NCI-H526 (cell line): ENCODE measurements around the gene SYT12.

Source experiments
- DNase-seq, 2 experiments: peaks; one replicate each; lab custom pipeline; 2025; lab: John Stamatoyannopoulos, UW

The SYT12 gene

GRCh38 chr11:67055812-67056211 lies 32.9 kb downstream of the SYT12 start:
- no peak for DNase-seq

- DNase-seq = peak in 1 of 2 experiments; percentile 78
Measured at GRCh38 chr11:67056267-67057204, 33.6 kb downstream of the SYT12 start, which contains the start of gene RHOD. Gene RHOD, plus strand, starts transcription at chr11:67056847. Its CDS starts 56 bp downstream, at chr11:67056903.

DNA sequence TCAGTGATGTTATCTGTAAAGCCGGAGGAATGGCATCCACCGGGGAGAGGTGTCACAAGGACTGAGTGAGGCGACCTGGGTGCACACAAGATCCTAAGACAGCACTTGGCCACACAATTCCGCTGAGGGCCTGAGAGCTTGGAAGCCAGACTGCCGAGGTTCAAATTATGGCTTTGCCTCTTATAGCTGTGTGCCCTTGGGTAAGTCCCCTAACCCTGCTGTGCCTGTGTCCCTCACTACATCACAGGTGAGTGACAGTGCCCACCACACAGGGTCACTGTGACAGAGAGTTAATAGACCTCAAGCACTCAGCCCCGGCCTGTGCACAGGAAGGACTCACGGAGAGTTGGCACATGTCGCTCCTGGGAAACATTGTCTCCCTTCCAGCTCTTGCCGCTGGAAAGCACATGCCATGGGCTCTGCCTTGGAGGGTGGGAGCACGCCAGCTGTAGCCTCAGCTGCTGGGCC lies 34.3 kb downstream of the SYT12 start:
- no peak for DNase-seq

DNA sequence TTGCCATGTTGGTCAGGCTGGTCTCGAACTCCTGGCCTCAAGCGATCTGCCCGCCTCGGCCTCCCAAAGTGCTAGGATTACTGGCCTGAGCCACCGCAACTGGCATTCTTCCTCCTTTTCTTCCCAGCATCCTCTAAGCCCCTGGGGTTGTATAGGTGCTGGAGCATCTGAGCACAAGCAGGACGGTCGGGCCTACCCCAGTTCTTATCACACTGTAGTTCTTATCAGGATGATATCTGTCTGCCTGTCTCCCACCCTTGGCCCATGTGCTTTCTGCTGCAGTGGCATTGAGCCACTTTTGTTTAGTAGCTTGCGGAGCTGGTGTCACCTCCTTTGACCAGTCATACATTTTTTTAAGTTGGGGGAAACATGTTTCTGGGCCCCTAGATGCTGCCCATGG lies 35.6 kb downstream of the SYT12 start:
- DNase-seq = no peak

DNA sequence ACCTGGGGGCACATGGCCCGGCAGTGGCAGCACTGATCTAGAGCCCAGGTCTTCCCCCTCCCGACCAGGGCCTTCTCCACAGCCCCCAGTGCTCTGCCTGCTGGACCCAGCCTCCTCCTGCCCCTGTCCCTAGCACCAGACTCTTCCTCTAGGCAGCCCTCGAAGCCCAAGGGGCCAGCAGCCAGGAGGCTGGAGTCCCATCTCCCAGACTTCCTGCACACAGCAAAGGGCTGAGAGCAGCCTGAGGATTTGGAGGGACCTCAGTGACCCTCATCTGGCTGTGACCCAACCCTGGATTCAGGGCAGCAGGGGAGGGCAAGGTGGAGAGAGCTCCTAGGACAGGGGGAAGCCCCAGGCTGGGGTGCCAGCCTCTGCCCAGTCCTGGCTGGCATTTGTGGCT lies 36.7 kb downstream of the SYT12 start:
- no peak for DNase-seq

- no peak for DNase-seq
Measured at GRCh38 chr11:67060111-67060522, 37.2 kb downstream of the SYT12 start.

GRCh38 chr11:67062526-67063373 lies 39.8 kb downstream of the SYT12 start:
- DNase-seq = no peak

- no peak for DNase-seq
Measured at GRCh38 chr11:67066333-67066709, 43.4 kb downstream of the SYT12 start.

DNA sequence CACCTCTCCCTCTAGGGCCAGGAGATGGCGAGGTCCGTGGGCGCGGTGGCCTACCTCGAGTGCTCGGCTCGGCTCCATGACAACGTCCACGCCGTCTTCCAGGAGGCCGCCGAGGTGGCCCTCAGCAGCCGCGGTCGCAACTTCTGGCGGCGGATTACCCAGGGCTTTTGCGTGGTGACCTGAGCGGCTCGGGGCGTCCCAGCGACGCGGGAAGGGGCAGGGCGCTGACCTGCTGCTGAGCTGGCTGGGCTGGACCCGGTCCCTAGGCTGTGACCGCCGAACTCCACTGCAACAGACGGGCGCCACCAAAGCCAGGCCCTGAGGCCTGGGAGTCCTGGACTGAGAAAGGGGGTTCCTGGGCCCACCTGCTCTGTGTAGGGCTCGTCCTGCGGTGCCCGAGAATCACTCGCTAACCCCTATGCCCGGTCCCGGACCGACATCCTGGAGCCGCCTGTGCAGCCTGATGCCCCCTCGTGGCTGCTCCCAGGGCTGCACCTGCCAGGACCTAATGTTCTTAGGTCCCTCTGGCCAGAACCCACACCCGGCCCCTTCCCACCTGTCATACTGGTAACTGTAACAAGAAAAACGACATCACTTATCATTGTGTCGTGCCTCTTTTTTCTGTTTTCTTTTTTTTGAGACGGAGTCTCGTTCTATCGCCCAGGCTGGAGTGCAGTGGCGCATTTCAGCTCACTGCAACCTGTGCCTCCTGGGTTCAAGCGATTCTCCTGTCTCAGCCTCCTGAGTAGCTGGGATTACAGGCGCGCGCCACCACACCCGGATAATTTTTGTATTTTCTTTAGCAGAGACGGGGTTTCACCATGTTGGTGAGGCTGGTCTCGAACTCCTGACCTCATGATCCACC lies 48.7 kb downstream of the SYT12 start:
- peak in 1 of 2 experiments; percentile 76 for DNase-seq

DNA sequence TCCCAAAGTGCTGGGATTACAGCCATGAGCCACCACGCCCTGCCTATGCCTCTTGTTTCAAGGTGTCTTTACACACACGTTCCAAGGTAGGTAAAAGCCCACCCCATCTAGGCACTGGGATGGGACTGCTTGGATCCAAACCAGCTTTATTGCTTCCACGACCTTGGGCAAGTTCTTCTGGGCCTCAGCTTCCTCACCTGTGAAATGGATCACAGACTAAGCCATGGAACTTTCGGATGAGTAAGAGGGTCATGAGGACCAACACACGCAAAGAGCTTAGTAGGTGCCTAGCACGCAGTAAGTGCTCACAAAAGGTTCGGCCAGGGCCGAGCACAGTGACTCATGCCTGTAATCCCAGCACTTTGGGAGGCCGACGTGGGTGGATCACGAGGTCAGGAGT lies 49.4 kb downstream of the SYT12 start:
- DNase-seq = no peak

GRCh38 chr11:67073908-67074307 lies 51.0 kb downstream of the SYT12 start:
- no peak for DNase-seq

DNA sequence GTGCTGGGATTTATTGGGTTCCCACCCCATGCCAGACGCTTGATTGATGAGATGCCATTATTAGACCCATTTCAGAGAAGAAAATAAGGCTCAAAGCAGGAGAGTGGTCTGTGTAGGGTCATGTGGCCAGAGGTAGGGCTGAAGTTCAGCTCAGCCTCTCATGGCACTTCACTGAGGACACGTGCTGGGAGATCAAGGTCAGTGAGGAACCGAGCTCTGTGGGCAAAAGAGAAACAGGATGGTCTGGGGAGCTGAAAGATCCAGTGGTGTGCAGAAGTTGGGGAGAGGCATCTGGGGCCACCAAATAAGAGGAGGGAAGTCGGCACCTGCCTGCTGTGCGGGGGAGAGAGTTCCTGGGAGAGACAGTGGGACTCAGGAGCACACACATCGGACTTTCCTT lies 53.3 kb downstream of the SYT12 start:
- no peak for DNase-seq

GRCh38 chr11:67079065-67079705 lies 56.3 kb downstream of the SYT12 start:
- DNase-seq = no peak

DNA sequence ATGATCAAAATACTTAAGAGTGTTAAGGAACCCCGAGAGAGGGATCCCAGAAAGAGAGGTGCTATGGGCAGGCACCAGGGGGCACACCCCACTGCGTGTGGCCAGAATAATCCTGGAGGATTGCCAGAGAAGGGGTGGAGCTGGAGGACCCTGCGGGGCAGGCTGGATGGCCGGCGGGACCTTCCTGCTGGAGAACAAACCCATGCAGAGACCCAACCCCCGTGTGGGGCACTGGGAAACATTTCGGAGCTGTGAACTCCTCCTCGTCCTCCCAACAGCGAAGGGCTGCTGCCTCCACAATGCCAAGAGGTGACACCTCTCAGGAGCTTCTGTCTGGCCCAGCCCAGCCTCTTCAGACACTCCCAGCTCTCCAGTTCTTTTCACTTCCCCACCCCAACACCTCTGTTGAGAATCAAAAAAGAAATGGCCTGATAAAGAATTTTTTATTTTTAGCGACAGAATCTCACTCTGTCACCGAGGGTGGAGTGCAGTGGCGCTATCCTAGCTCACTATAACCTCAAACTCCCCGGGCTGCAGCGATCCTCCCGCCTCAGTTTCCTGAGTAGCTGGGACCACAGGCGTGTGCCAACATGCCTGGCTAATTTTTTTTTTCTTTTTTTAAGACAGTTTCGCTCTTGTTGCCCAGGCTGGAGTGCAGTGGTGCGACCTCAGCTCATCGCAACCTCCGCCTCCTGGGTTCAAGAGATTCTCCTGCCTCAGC lies 59.3 kb downstream of the SYT12 start:
- no peak for DNase-seq

DNA sequence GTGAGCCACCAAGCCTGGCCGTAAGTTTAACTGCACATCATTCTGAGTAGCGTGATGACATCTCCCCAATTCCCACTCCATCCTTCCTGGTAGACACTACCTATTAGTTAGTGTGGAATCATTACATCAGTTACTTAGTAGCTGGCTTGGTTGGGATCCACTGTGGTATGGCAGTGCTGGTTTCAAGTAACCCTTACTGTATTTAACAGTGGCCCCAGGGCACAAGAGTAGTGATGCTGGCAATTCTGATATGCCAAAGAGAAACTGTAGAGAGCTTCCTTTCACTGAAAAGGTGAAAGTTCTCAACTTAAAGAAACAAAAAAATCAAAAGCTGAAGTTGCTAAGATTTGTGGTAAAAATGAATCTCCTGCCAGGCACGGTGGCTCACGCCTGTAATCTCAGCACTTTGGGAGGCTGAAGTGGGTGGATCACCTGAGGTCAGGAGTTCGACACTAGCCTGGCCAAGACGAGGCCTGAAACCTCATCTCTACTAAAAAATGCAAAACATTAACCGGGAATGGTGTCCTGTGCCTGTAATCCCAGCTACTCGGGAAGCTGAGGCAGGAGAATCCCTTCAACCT lies 60.9 kb downstream of the SYT12 start:
- no peak for DNase-seq

GRCh38 chr11:67085617-67086016 lies 62.7 kb downstream of the SYT12 start:
- DNase-seq = no peak

DNA sequence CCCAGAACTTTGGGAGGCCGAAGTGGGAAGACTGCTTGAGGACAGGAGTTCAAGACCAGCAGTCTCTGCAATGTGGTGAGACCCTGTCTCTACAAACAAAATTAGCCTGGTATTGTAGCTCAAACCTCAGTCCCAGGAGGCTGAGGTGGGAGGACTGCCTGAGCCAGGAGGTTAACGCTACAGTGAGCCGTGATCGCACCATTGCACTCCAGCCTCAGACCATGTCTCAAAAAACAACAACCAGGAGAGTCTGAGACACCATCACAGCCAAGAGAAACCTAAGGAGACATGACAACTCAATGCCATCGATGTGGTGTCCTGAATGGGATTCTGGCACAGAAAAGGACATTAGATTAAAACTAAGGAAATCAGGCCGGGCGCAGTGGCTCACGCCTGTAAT lies 67.8 kb downstream of the SYT12 start:
- no peak for DNase-seq

DNA sequence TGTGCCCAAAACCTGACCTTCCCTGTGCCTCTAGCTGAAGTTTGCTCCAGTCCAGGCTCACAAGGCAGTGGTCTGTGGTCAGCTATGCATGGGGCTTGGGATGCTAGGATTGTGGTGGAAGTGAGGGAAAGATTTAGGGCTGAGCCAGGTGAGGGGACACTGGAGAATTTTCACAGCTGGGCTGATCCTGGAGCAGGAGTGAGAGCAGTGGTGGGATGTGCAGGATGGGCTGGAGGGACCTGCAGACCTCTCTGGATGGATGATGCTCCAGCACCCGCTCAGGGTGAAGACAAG lies 72.2 kb downstream of the SYT12 start:
- DNase-seq = no peak

DNA sequence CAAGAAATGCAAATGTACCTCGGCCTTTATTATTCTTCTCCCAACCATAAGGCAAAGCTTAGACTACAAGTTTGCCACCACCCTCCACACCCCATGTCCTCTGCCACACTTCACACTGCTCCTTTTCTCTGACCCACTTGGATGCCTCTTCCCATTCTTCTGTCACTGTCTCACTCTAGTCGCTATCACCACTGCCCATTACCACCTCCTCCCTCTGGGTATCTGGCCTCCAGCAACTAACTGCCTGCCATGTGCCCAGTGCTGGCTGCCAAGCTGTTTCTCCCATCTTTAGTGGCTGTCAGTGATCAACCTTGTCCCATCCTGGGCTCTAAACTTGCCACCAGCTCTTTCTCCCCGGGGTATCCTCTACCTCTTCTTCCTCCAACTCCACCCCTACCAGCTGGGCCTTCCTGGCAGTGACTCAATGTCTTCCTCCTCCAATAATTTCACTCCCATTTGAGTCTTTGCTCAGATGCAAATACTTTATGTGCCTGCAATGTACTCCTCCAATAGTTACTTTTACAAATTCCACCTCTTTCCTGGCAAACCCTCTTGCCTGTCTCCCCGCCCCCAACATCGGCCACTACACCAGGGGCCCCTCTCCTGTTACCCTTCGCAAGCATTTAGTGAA lies 76.0 kb downstream of the SYT12 start:
- no peak for DNase-seq

DNA sequence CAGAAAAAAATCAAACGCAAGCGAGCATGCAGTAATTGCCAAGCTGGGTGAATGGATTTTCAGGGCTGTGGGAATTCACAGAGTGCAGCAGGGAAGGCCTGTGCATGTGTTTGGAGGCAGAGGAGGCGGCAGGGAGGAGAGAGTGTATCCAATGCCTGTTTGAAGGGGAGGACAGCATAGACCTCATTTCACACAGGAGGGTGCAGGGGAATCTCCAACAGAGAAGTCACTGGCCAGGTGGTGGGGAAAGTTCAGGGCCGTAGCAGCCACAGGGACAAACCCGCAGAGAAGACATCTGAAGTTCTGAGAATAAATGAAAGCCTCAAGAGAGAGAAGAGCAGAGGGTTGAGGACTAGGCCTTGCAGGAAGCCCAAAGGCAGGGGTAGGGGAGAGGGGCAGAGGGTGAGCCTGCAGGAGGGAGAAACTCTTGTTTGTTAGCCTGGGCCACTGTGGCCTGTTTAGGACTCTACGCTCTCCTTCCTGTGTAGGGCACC lies 76.9 kb downstream of the SYT12 start:
- DNase-seq = no peak
